Astrocyte (in vitro differentiated cells and primary cell): ENCODE data around the gene RNF167. TPM values are rescaled to one million over a fixed set of nuclear protein-coding genes. Genes with fewer than 3 reads are reported as not detected.

Experiments
- DNase-seq: peaks from one replicate; pipeline ENCODE4 v3.0.0-alpha.2; 2010; ENCODE audit warnings: low read depth
- FAIRE-seq: peaks from 2 replicates; lab custom pipeline; 2011; peaks lifted over from hg19 to GRCh38; lab: Jason Lieb, UNC
- H2AFZ ChIP-seq: 2 replicates; pipeline ENCODE4 v1.6.0; 2012; ENCODE audit warnings: low read depth, low read length, inconsistent platforms
- H3K27ac ChIP-seq: 2 replicates; pipeline ENCODE4 v1.5.1; 2011; ENCODE audit warnings: low read depth, low read length, inconsistent platforms
- H3K27me3 ChIP-seq: 2 replicates; pipeline ENCODE4 v1.6.0; 2011; ENCODE audit warnings: low read length, inconsistent platforms; ENCODE audit not compliant: insufficient read depth
- H3K36me3 ChIP-seq: 2 replicates; pipeline ENCODE4 v1.5.1; 2011; ENCODE audit warnings: low read length, inconsistent platforms; ENCODE audit not compliant: insufficient read depth
- H3K4me1 ChIP-seq: 2 replicates; pipeline ENCODE4 v1.5.1; 2011; ENCODE audit warnings: low read length, inconsistent platforms; ENCODE audit not compliant: insufficient read depth
- H3K4me2 ChIP-seq: 2 replicates; pipeline ENCODE4 v1.6.0; 2012; ENCODE audit warnings: low read length, inconsistent platforms
- H3K4me3 ChIP-seq: 2 replicates; pipeline ENCODE4 v1.5.1; 2011; ENCODE audit warnings: low read depth, mild to moderate bottlenecking, low read length, inconsistent platforms; ENCODE audit not compliant: insufficient read depth
- H3K79me2 ChIP-seq: 2 replicates; pipeline ENCODE4 v1.6.0; 2012; ENCODE audit warnings: mild to moderate bottlenecking, low read length, inconsistent platforms; ENCODE audit not compliant: insufficient read depth
- H3K9ac ChIP-seq: 2 replicates; pipeline ENCODE4 v1.6.0; 2012; ENCODE audit warnings: mild to moderate bottlenecking, low read length, inconsistent platforms
- H3K9me3 ChIP-seq: 2 replicates; pipeline ENCODE4 v1.5.1; 2012; ENCODE audit warnings: low read depth, mild to moderate bottlenecking, low read length, inconsistent platforms; ENCODE audit not compliant: insufficient read depth
- H4K20me1 ChIP-seq: 2 replicates; pipeline ENCODE4 v1.6.0; 2012; ENCODE audit warnings: low read length, inconsistent platforms; ENCODE audit not compliant: insufficient read depth
- H3K27ac Mint-ChIP-seq: one replicate; pipeline ENCODE4 v1.8.0; 2021; ENCODE audit warnings: mild to moderate bottlenecking, mixed read lengths; ENCODE audit not compliant: unreplicated experiment
- H3K27me3 Mint-ChIP-seq: one replicate; pipeline ENCODE4 v1.8.0; 2021; ENCODE audit warnings: low read depth, mixed read lengths; ENCODE audit not compliant: unreplicated experiment
- H3K36me3 Mint-ChIP-seq: one replicate; pipeline ENCODE4 v1.8.0; 2021; ENCODE audit warnings: low read depth, mixed read lengths; ENCODE audit not compliant: unreplicated experiment
- H3K4me1 Mint-ChIP-seq: one replicate; pipeline ENCODE4 v1.8.0; 2021; ENCODE audit warnings: low read depth, mixed read lengths; ENCODE audit not compliant: unreplicated experiment
- H3K4me3 Mint-ChIP-seq: one replicate; pipeline ENCODE4 v1.8.0; 2021; ENCODE audit warnings: mild to moderate bottlenecking, moderate library complexity, mixed read lengths; ENCODE audit not compliant: unreplicated experiment
- H3K9me3 Mint-ChIP-seq: one replicate; pipeline ENCODE4 v1.8.0; 2021; ENCODE audit warnings: mild to moderate bottlenecking, mixed read lengths; ENCODE audit not compliant: unreplicated experiment
- EZH2 ChIP-seq: IDR thresholded peaks from 2 replicates; pipeline ENCODE4 v1.6.1; 2012; ENCODE audit warnings: mild to moderate bottlenecking, low read length, inconsistent platforms; ENCODE audit not compliant: insufficient read depth
- total RNA-seq: library from RNA; stranded (reverse); gene quantifications from 2 replicates; pipeline ENCODE4 v1.2.1, GENCODE V29; 2021
- TF ChIP-seq, protein P1 (sequence below): IDR thresholded peaks from 2 replicates; pipeline ENCODE4 v1.5.1; 2011; ENCODE audit warnings: low read depth, mild to moderate bottlenecking, inconsistent platforms, low read length, moderate library complexity; ENCODE audit not compliant: insufficient read depth

RNF167 gene
- total RNA-seq, 1 donor from 2014 or later: 89.7 TPM

DNA sequence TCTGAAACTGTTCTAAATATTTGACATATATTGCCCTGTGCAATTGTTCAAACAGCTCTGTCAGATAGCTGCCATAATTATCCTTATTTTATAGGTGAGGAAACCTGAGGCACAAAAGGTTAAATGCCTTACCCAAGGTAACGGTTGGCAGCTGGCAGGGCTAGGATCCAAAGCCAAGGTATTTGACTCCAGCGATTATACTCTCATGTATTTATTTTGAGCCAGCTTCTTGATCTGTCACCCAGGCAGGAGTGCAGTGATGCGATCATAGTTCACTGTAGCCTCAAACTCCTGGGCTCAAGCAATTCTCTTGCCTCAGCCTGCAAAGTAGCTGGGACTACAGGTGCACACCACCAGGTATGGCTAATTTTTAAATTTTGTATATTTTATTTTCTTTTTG lies 18.0 kb downstream of the RNF167 start:
- no peak overlapping the region for H2AFZ ChIP-seq
- no peak overlapping the region for H3K9ac ChIP-seq
- Mint-ChIP-seq H3K36me3 (peaks cover 22% of the 10 kb centered on the region), H3K9me3 (no peaks in the 10 kb centered on the region), H3K27me3 (no peaks in the 10 kb centered on the region), H3K4me3 (no peak overlapping the region), H3K4me1 (peaks cover 13% of the 10 kb centered on the region), H3K27ac (no peak overlapping the region)
- H3K36me3 ChIP-seq: peaks cover 8% of the 10 kb centered on the region
- no peak overlapping the region for H3K27ac ChIP-seq
- TF ChIP-seq EZH2: no peak
- TF ChIP-seq, protein P1, sequence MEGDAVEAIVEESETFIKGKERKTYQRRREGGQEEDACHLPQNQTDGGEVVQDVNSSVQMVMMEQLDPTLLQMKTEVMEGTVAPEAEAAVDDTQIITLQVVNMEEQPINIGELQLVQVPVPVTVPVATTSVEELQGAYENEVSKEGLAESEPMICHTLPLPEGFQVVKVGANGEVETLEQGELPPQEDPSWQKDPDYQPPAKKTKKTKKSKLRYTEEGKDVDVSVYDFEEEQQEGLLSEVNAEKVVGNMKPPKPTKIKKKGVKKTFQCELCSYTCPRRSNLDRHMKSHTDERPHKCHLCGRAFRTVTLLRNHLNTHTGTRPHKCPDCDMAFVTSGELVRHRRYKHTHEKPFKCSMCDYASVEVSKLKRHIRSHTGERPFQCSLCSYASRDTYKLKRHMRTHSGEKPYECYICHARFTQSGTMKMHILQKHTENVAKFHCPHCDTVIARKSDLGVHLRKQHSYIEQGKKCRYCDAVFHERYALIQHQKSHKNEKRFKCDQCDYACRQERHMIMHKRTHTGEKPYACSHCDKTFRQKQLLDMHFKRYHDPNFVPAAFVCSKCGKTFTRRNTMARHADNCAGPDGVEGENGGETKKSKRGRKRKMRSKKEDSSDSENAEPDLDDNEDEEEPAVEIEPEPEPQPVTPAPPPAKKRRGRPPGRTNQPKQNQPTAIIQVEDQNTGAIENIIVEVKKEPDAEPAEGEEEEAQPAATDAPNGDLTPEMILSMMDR: no peak
- no peak for DNase-seq
- FAIRE-seq: no peak
- no peaks in the 10 kb centered on the region for H3K9me3 ChIP-seq
- no peaks in the 10 kb centered on the region for H3K27me3 ChIP-seq
- no peaks in the 10 kb centered on the region for H4K20me1 ChIP-seq
- H3K79me2 ChIP-seq: no peaks in the 10 kb centered on the region
- H3K4me3 ChIP-seq: no peak overlapping the region
- H3K4me2 ChIP-seq: no peak overlapping the region
- H3K4me1 ChIP-seq: peaks cover 9% of the 10 kb centered on the region

DNA sequence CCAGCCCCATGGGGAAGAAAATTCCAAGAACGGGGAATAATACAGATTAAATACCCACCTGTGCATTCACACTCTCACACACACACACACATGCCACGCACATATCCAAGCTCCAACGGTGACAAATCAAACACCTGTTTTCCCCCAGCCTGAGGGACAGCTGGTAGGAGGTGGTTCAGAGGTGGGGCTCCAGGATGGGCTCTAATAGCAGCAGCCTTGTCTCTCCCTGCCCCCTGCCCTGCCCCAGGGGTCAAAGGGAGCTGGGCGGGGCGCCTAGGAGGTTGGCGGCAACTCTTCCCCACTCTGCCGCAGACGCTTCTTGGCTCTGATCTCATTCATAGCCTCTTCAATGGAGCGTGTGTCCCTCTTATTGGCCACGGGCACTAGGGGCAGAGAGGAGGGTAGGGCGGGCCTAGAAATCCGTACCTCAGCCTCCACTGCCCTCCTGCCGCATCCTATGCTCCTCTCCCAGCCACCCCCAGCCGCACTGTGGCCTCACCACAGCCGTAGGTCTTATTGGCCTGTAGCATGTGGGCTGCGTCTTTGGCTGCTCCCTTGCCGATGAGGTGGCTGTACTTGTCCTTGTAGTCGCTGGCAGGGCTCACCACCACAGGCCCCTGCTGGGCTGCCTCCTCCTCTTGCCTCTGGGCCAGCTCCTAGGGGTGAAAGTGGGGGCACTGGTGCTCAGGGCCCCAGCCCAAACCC lies 19.3 kb downstream of the RNF167 start:
- Mint-ChIP-seq H3K4me1 (no peaks in the 10 kb centered on the region), H3K27ac (no peak overlapping the region), H3K27me3 (no peaks in the 10 kb centered on the region), H3K9me3 (no peaks in the 10 kb centered on the region), H3K4me3 (no peak overlapping the region), H3K36me3 (peaks cover 24% of the 10 kb centered on the region)
- no peak overlapping the region for H2AFZ ChIP-seq
- FAIRE-seq (no peak), DNase-seq (no peak)
- H3K79me2 ChIP-seq: no peaks in the 10 kb centered on the region
- H3K27ac ChIP-seq: no peak overlapping the region
- H3K4me1 ChIP-seq: no peaks in the 10 kb centered on the region
- H3K4me3 ChIP-seq: no peak overlapping the region
- no peak overlapping the region for H3K9ac ChIP-seq
- H3K9me3 ChIP-seq: no peaks in the 10 kb centered on the region
- no peaks in the 10 kb centered on the region for H3K27me3 ChIP-seq
- TF ChIP-seq, protein P1: no peak
- TF ChIP-seq EZH2: no peak
- H3K4me2 ChIP-seq: no peak overlapping the region
- H3K36me3 ChIP-seq: peaks cover 8% of the 10 kb centered on the region
- H4K20me1 ChIP-seq: peaks cover 4% of the 10 kb centered on the region

DNA sequence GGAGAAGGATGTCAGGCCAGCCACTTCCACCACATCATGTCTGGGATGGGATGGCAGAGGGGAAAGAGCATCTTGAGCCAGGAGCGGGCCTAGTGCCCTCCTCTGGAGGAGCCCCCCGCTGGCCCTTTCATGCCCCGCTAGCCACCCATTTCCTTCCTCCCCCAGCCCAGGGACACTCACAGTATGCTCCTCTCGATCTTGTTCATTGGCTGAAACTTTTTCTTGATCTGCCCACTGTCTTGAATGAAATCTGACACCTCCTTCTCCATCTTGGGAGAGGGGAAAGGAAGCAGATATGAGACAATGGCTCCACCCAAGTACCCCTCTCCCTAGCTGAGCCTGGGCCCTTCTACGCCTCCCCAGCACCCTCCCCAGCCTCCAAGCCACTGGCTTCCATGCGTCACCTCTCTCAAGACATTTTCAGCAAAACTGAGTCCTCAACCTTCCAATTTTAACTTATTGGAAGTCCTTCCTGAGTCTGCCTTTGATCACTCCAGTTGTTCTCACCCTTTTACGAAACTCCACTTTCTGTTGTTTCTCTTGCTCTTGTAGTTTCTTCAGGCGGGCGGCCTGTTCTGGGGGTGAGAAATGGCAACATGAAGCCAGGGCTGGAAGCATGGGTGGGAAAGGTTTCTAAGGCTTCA lies 20.3 kb downstream of the RNF167 start:
- Mint-ChIP-seq H3K4me3 (no peak overlapping the region), H3K27ac (peak overlapping the region; percentile 8), H3K9me3 (peaks cover 3% of the 10 kb centered on the region), H3K27me3 (no peaks in the 10 kb centered on the region), H3K36me3 (peaks cover 27% of the 10 kb centered on the region), H3K4me1 (peaks cover 3% of the 10 kb centered on the region)
- H3K36me3 ChIP-seq: peaks cover 8% of the 10 kb centered on the region
- H3K4me2 ChIP-seq: no peak overlapping the region
- H3K27ac ChIP-seq: no peak overlapping the region
- H3K9me3 ChIP-seq: no peaks in the 10 kb centered on the region
- FAIRE-seq (no peak), DNase-seq (no peak)
- no peaks in the 10 kb centered on the region for H3K4me1 ChIP-seq
- H3K79me2 ChIP-seq: peaks cover 5% of the 10 kb centered on the region
- H2AFZ ChIP-seq: no peak overlapping the region
- TF ChIP-seq EZH2: no peak
- TF ChIP-seq, protein P1: no peak
- no peak overlapping the region for H3K9ac ChIP-seq
- H3K27me3 ChIP-seq: no peaks in the 10 kb centered on the region
- peaks cover 5% of the 10 kb centered on the region for H4K20me1 ChIP-seq
- H3K4me3 ChIP-seq: no peak overlapping the region
